Neural progenitor cell (in vitro differentiated cells): ENCODE data around the gene GMEB1.

Experiments
- CTCF ChIP-seq: fragments of 200-600 bp; sonication (generic); IDR thresholded peaks from 2 replicates; pipeline ENCODE4 v1.5.1; 2017; ENCODE audit warnings: antibody characterized with exemption, mild to moderate bottlenecking
- EZH2phosphoT487 ChIP-seq: fragments of 200-600 bp; sonication (generic); IDR thresholded peaks from 2 replicates; pipeline ENCODE4 v1.6.1; 2017; ENCODE audit warnings: antibody characterized with exemption

GRCh38 chr1:28740118-28740517 is 71.5 kb downstream of the GMEB1 start:
- TF ChIP-seq EZH2phosphoT487 (no peak), CTCF (no peak)
